Liver (tissue), 9 donors: ENCODE results near the gene SPTB. TPM values are rescaled to one million over a fixed set of nuclear protein-coding genes. Genes with fewer than 3 reads are reported as not detected.

Source experiments
- DNase-seq: peaks from one replicate; pipeline ENCODE4 v3.0.0-alpha.2; 2017; ENCODE audit warnings: low spot score
- H3K27ac ChIP-seq, 2 donors: one replicate each; pipeline ENCODE4 v1.7.0; 2013; ENCODE audit warnings: inconsistent platforms in 2 of 2, low read length in 2 of 2, control low read depth in 1 of 2, low read depth in 1 of 2, mild to moderate bottlenecking in 1 of 2
- H3K27me3 ChIP-seq, 4 donors: one replicate each; pipeline versions ENCODE4 v1.6.1 to v1.7.0; 2013; ENCODE audit warnings: low read length in 3 of 4, inconsistent platforms in 1 of 4, mild to moderate bottlenecking in 1 of 4, moderate library complexity in 1 of 4; ENCODE audit not compliant: control insufficient read depth in 4 of 4, insufficient read depth in 4 of 4
- H3K36me3 ChIP-seq, 4 donors: one replicate each; pipeline versions ENCODE4 v1.6.1 to v1.7.0; 2013; ENCODE audit warnings: low read length in 3 of 4, mild to moderate bottlenecking in 3 of 4, low read depth in 1 of 4, moderate library complexity in 1 of 4; ENCODE audit not compliant: control insufficient read depth in 4 of 4, insufficient read depth in 3 of 4
- H3K4me1 ChIP-seq, 4 donors: one replicate each; pipeline versions ENCODE4 v1.6.1 to v1.7.0; 2013; ENCODE audit warnings: low read length in 3 of 4, mild to moderate bottlenecking in 3 of 4, moderate library complexity in 1 of 4; ENCODE audit not compliant: control insufficient read depth in 4 of 4, insufficient read depth in 4 of 4
- H3K4me3 ChIP-seq, 3 donors: one replicate each; pipeline versions ENCODE4 v1.6.1 to v1.7.0; 2013; ENCODE audit warnings: low read length in 3 of 3, control low read depth in 1 of 3, low read depth in 1 of 3, mild to moderate bottlenecking in 1 of 3
- H3K9ac ChIP-seq, 2 donors: one replicate each; pipeline ENCODE4 v1.7.0; 2013; ENCODE audit warnings: low read length in 2 of 2, mild to moderate bottlenecking in 2 of 2, moderate library complexity in 2 of 2, control low read depth in 1 of 2, low read depth in 1 of 2
- H3K9me3 ChIP-seq, 4 donors: one replicate each; pipeline versions ENCODE4 v1.6.1 to v1.7.0; 2013; ENCODE audit warnings: low read length in 3 of 4; ENCODE audit not compliant: control insufficient read depth in 4 of 4
- EGR1 ChIP-seq, 2 donors: IDR thresholded peaks; 2 replicates each; pipeline ENCODE4 v1.6.1; 2016 to 2018; ENCODE audit warnings: antibody characterized with exemption in 2 of 2, low read depth in 2 of 2
- FOXA1 ChIP-seq: IDR thresholded peaks from 2 replicates; pipeline ENCODE4 v1.6.1; 2016; ENCODE audit warnings: antibody characterized with exemption
- FOXA2 ChIP-seq: IDR thresholded peaks from 2 replicates; pipeline ENCODE4 v1.6.1; 2016; ENCODE audit warnings: antibody characterized with exemption
- GABPA ChIP-seq, 2 donors: IDR thresholded peaks in 1 of 2; conservative IDR thresholded peaks in 1 of 2; 2 replicates each; pipeline ENCODE4 v1.6.1; 2016; ENCODE audit warnings: antibody characterized with exemption in 2 of 2, mild to moderate bottlenecking in 1 of 2, moderate library complexity in 1 of 2
- HNF4A ChIP-seq, 2 donors: conservative IDR thresholded peaks; 2 replicates each; pipeline ENCODE4 v1.6.1; 2016; ENCODE audit warnings: antibody characterized with exemption in 2 of 2, mild to moderate bottlenecking in 2 of 2
- HNF4G ChIP-seq: IDR thresholded peaks from 2 replicates; pipeline ENCODE4 v1.6.1; 2016; ENCODE audit warnings: antibody characterized with exemption
- JUND ChIP-seq, 2 donors: IDR thresholded peaks; 2 replicates each; pipeline ENCODE4 v1.6.1; 2016; ENCODE audit warnings: antibody characterized with exemption in 2 of 2
- NR2F2 ChIP-seq: IDR thresholded peaks from 2 replicates; pipeline ENCODE4 v1.6.1; 2016; ENCODE audit warnings: antibody characterized with exemption
- RAD21 ChIP-seq, 2 donors: IDR thresholded peaks; 2 replicates each; pipeline ENCODE4 v1.6.1; 2016; ENCODE audit warnings: antibody characterized with exemption in 2 of 2, mild to moderate bottlenecking in 2 of 2
- RXRA ChIP-seq, 2 donors: IDR thresholded peaks; 2 replicates each; pipeline ENCODE4 v1.6.1; 2017 to 2018; ENCODE audit warnings: antibody characterized with exemption in 2 of 2, mild to moderate bottlenecking in 1 of 2
- SP1 ChIP-seq: IDR thresholded peaks from 2 replicates; pipeline ENCODE4 v1.6.1; 2018; ENCODE audit warnings: antibody characterized with exemption, mild to moderate bottlenecking
- TAF1 ChIP-seq: conservative IDR thresholded peaks from 2 replicates; pipeline ENCODE4 v1.6.1; 2016; ENCODE audit warnings: antibody characterized with exemption, mild to moderate bottlenecking
- YY1 ChIP-seq: IDR thresholded peaks from 2 replicates; pipeline ENCODE4 v1.6.1; 2016; ENCODE audit warnings: antibody characterized with exemption, mild to moderate bottlenecking
- WGBS: extraction: QIAGEN DNeasy Blood & Tissue Kit; methylation state at CpG from one replicate; pipeline ENCODE4 v1.1.7; 2013; 5-methylcytosine and 5-hydroxymethylcytosine counted together
- polyA plus RNA-seq, 2 donors: library from polyadenylated mRNA; stranded (reverse) in 1 of 2; unstranded in 1 of 2; fragments of 200-250 nt in 1 of 2; fragments of >200 nt in 1 of 2; fragmentation: Nextera tagmentation in 1 of 2; extraction: Ambion mirVana in 1 of 2; gene quantifications; one replicate each; pipeline versions ENCODE4 v1.2.1 to v1.2.3, GENCODE V29; 2013 to 2015
- total RNA-seq, 2 donors: library from RNA; depleted of rRNA; stranded (reverse); fragments of >200 nt; gene quantifications; one replicate each; pipeline ENCODE4 v1.2.3, GENCODE V29; 2014
- TF ChIP-seq, protein P1 (sequence below): fragments of 150-350 bp; IDR thresholded peaks from 2 replicates; pipeline ENCODE4 v1.5.1; 2017; ENCODE audit warnings: improper control_type of control experiment, low read depth, low read length; ENCODE audit not compliant: missing input control
- TF ChIP-seq, protein P2 (sequence below): IDR thresholded peaks from 2 replicates; pipeline ENCODE4 v1.6.1; 2016; ENCODE audit warnings: antibody characterized with exemption
- TF ChIP-seq, protein P3 (sequence below): IDR thresholded peaks from 2 replicates; pipeline ENCODE4 v1.6.1; 2016; ENCODE audit warnings: antibody characterized with exemption, mild to moderate bottlenecking
- TF ChIP-seq, protein P4 (sequence below): IDR thresholded peaks from 2 replicates; pipeline ENCODE4 v1.6.1; 2016; ENCODE audit warnings: antibody characterized with exemption
- TF ChIP-seq, protein P5 (sequence below): IDR thresholded peaks from 2 replicates; pipeline ENCODE4 v1.6.1; 2016; ENCODE audit warnings: antibody characterized with exemption
- donor health status: healthy.
- donor health status: healthy.
- donor health status: healthy.
- donor health status: healthy.
- donor health status: healthy.

The SPTB gene
- total and polyA plus RNA-seq, 4 donors = 0.12 to 332 (median 0.26) TPM

DNA sequence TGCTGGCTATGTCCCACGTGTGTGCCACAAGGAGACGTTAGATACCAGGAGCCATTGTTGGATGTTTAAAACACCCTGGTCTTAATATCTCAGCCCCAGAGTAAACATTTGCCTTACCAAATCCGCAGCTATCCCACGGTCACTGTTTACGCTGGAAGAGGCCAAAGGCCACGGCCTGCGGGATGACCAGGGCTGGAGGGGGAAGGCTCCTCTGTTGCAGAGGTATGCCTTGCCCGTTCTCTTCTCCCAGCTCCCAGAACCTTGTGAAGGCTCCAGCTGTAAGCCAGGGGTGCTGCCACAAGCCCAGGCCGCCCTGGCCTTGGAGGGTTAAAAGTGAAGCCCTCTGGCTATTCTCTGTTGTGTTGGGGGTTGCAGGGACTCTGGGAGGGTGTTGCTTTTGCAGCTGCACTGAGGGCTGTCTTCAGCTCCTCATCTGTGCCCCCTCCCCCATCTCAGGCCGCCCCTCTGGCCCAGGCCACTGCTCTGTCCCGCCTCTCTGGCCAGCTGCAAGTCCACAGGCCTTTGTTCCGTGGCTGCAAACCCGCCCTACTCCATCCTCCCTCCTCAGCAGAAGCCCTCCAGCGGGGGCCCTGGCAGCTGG, 173.0 kb downstream of the SPTB start:
- Histone ChIP-seq H3K27ac (peak overlapping the region; percentile 90 to 91), H3K36me3 (no peaks in the 10 kb centered on the region), H3K9ac (peak overlapping the region; percentile 8 to 71), H3K27me3 (no peaks in the 10 kb centered on the region), H3K4me3 (peak overlapping the region; percentile 6 to 43 (median 28)), H3K4me1 (peaks cover 27 to 71% (median 65%) of the 10 kb centered on the region in 4 donors), H3K9me3 (no peaks in the 10 kb centered on the region)
- peak; percentile 72 to 83 for TF ChIP-seq RXRA (IDR thresholded peaks at IDR 0.05)
- peak; percentile 81 for TF ChIP-seq SP1
- TF ChIP-seq, protein P1, sequence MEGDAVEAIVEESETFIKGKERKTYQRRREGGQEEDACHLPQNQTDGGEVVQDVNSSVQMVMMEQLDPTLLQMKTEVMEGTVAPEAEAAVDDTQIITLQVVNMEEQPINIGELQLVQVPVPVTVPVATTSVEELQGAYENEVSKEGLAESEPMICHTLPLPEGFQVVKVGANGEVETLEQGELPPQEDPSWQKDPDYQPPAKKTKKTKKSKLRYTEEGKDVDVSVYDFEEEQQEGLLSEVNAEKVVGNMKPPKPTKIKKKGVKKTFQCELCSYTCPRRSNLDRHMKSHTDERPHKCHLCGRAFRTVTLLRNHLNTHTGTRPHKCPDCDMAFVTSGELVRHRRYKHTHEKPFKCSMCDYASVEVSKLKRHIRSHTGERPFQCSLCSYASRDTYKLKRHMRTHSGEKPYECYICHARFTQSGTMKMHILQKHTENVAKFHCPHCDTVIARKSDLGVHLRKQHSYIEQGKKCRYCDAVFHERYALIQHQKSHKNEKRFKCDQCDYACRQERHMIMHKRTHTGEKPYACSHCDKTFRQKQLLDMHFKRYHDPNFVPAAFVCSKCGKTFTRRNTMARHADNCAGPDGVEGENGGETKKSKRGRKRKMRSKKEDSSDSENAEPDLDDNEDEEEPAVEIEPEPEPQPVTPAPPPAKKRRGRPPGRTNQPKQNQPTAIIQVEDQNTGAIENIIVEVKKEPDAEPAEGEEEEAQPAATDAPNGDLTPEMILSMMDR = no peak
- TF ChIP-seq, protein P2, sequence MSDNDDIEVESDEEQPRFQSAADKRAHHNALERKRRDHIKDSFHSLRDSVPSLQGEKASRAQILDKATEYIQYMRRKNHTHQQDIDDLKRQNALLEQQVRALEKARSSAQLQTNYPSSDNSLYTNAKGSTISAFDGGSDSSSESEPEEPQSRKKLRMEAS = no peak
- peak; percentile 23 to 48 for TF ChIP-seq RAD21 (IDR thresholded peaks at IDR 0.05)
- peak; percentile 86 for TF ChIP-seq FOXA2
- peak in 1 of 2 donors; percentile 54 for TF ChIP-seq JUND (IDR thresholded peaks at IDR 0.05)
- peak; percentile 52 for TF ChIP-seq YY1
- no peak for TF ChIP-seq EGR1 (IDR thresholded peaks at IDR 0.05; ENCODE audit: low read depth in 2 of 2)
- peak; percentile 84 to 87 for TF ChIP-seq HNF4A (conservative IDR thresholded peaks at IDR 0.05)
- TF ChIP-seq, protein P3, sequence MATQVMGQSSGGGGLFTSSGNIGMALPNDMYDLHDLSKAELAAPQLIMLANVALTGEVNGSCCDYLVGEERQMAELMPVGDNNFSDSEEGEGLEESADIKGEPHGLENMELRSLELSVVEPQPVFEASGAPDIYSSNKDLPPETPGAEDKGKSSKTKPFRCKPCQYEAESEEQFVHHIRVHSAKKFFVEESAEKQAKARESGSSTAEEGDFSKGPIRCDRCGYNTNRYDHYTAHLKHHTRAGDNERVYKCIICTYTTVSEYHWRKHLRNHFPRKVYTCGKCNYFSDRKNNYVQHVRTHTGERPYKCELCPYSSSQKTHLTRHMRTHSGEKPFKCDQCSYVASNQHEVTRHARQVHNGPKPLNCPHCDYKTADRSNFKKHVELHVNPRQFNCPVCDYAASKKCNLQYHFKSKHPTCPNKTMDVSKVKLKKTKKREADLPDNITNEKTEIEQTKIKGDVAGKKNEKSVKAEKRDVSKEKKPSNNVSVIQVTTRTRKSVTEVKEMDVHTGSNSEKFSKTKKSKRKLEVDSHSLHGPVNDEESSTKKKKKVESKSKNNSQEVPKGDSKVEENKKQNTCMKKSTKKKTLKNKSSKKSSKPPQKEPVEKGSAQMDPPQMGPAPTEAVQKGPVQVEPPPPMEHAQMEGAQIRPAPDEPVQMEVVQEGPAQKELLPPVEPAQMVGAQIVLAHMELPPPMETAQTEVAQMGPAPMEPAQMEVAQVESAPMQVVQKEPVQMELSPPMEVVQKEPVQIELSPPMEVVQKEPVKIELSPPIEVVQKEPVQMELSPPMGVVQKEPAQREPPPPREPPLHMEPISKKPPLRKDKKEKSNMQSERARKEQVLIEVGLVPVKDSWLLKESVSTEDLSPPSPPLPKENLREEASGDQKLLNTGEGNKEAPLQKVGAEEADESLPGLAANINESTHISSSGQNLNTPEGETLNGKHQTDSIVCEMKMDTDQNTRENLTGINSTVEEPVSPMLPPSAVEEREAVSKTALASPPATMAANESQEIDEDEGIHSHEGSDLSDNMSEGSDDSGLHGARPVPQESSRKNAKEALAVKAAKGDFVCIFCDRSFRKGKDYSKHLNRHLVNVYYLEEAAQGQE = no peak
- TF ChIP-seq, protein P4, sequence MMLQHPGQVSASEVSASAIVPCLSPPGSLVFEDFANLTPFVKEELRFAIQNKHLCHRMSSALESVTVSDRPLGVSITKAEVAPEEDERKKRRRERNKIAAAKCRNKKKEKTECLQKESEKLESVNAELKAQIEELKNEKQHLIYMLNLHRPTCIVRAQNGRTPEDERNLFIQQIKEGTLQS = no peak
- TF ChIP-seq, protein P5, sequence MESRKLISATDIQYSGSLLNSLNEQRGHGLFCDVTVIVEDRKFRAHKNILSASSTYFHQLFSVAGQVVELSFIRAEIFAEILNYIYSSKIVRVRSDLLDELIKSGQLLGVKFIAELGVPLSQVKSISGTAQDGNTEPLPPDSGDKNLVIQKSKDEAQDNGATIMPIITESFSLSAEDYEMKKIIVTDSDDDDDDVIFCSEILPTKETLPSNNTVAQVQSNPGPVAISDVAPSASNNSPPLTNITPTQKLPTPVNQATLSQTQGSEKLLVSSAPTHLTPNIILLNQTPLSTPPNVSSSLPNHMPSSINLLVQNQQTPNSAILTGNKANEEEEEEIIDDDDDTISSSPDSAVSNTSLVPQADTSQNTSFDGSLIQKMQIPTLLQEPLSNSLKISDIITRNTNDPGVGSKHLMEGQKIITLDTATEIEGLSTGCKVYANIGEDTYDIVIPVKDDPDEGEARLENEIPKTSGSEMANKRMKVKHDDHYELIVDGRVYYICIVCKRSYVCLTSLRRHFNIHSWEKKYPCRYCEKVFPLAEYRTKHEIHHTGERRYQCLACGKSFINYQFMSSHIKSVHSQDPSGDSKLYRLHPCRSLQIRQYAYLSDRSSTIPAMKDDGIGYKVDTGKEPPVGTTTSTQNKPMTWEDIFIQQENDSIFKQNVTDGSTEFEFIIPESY = no peak
- peak; percentile 57 for TF ChIP-seq HNF4G
- no peak for TF ChIP-seq GABPA (IDR thresholded peaks at IDR 0.05 in 1 of 2, conservative IDR thresholded peaks at IDR 0.05 in 1 of 2)
- TF ChIP-seq NR2F2 = peak; percentile 94
- TF ChIP-seq TAF1 = no peak
- TF ChIP-seq FOXA1 = peak; percentile 68
- DNase-seq = peak; percentile 55
- WGBS = 29% methylated on average over 14 of the region's 14 CpGs
